IMR-90 (cell line): Measurements from ENCODE around the gene ZCCHC7. TPM values are rescaled to one million over a fixed set of nuclear protein-coding genes. Genes with fewer than 3 reads are reported as not detected.

Experiments used
- ATAC-seq: fragments of 200-7000 bp; cut with Tn5 transposase; 2 replicates; pipeline ENCODE4 v1.9.1; 2020; ENCODE audit warnings: low read depth, mild to moderate bottlenecking, moderate library complexity
- BruUV-seq: library from RNA; stranded (reverse); fragments of 400-500 nt; replicated peaks from 2 replicates; lab custom pipeline; 2021; lab: Mats Ljungman, UMichigan
- CTCF ChIA-PET: fragments of 300-600 bp; formaldehyde crosslinking; extraction: SDS; loops from one replicate; lab custom pipeline; 2021; ENCODE audit warnings: antibody characterized with exemption; lab: Yijun Ruan, JAX
- POLR2A ChIA-PET: fragments of 300-600 bp; sonication (Branson Sonifier 250); formaldehyde crosslinking; loops from one replicate; lab custom pipeline; 2022; ENCODE audit warnings: antibody characterized with exemption; ENCODE audit not compliant: unreplicated experiment; lab: Charles Lee
- DNase-seq: peaks from one replicate; pipeline ENCODE4 v3.0.0; 2013
- H2AFZ ChIP-seq: replicated peaks from 2 replicates; pipeline ENCODE3; 2013; ENCODE audit warnings: low read length, mild to moderate bottlenecking; ENCODE audit not compliant: poor library complexity
- H2AK5ac ChIP-seq: 2 replicates; pipeline ENCODE4 v1.6.1; 2013; ENCODE audit warnings: low read depth, low read length, inconsistent platforms
- H2AK9ac ChIP-seq: replicated peaks from 2 replicates; pipeline ENCODE3; 2013; ENCODE audit warnings: mild to moderate bottlenecking, low read depth, low read length, moderate library complexity; ENCODE audit not compliant: poor library complexity
- H2BK120ac ChIP-seq: 2 replicates; pipeline ENCODE4 v1.6.1; 2013; ENCODE audit warnings: low read depth, low read length, inconsistent platforms
- H2BK15ac ChIP-seq: 3 replicates; pipeline ENCODE4 v1.6.1; 2013; ENCODE audit warnings: low read depth, low read length, inconsistent platforms
- H2BK20ac ChIP-seq: 2 replicates; pipeline ENCODE4 v1.6.1; 2013; ENCODE audit warnings: low read depth, mild to moderate bottlenecking, inconsistent platforms, low read length, moderate library complexity
- H2BK5ac ChIP-seq: 2 replicates; pipeline ENCODE4 v1.6.1; 2013; ENCODE audit warnings: mild to moderate bottlenecking, low read depth, low read length, inconsistent platforms; ENCODE audit not compliant: poor library complexity, severe bottlenecking
- H3K14ac ChIP-seq: replicated peaks from 2 replicates; pipeline ENCODE4 v1.6.1; 2013; ENCODE audit warnings: low read depth, low read length, inconsistent platforms
- H3K18ac ChIP-seq: 2 replicates; pipeline ENCODE4 v1.6.1; 2013; ENCODE audit warnings: low read depth, low read length, control low read depth
- H3K23ac ChIP-seq: 2 replicates; pipeline ENCODE4 v1.6.1; 2013; ENCODE audit warnings: low read depth, low read length, inconsistent platforms
- H3K27ac ChIP-seq: 2 replicates; pipeline ENCODE4 v1.5.1; 2013; ENCODE audit warnings: mild to moderate bottlenecking, control low read depth, low read length; ENCODE audit not compliant: insufficient read depth
- H3K27me3 ChIP-seq: 2 replicates; pipeline ENCODE4 v1.6.1; 2013; ENCODE audit warnings: low read length; ENCODE audit not compliant: control insufficient read depth, insufficient read depth
- H3K36me3 ChIP-seq: 2 replicates; pipeline ENCODE4 v1.6.1; 2013; ENCODE audit warnings: low read length, mixed read lengths; ENCODE audit not compliant: control insufficient read depth, insufficient read depth
- H3K4ac ChIP-seq: 2 replicates; pipeline ENCODE4 v1.6.1; 2013; ENCODE audit warnings: low read depth, low read length, inconsistent platforms
- H3K4me1 ChIP-seq: 2 replicates; pipeline ENCODE4 v1.6.1; 2013; ENCODE audit warnings: low read length, mixed read lengths; ENCODE audit not compliant: control insufficient read depth, insufficient read depth
- H3K4me2 ChIP-seq: 2 replicates; pipeline ENCODE4 v1.6.1; 2013; ENCODE audit warnings: low read depth, mild to moderate bottlenecking, control low read depth, low read length, moderate library complexity
- H3K4me3 ChIP-seq: 2 replicates; pipeline ENCODE4 v1.5.1; 2013; ENCODE audit warnings: low read depth, mild to moderate bottlenecking, control low read depth, low read length, moderate library complexity; ENCODE audit not compliant: insufficient read depth
- H3K56ac ChIP-seq: 2 replicates; pipeline ENCODE4 v1.6.1; 2013; ENCODE audit warnings: low read length, inconsistent platforms; ENCODE audit not compliant: insufficient read depth; ENCODE audit errors: extremely low read depth
- H3K79me1 ChIP-seq, 2 experiments: 2 replicates each; pipeline ENCODE4 v1.6.1; 2013; ENCODE audit warnings: low read length in 2 of 2, inconsistent platforms in 1 of 2, low read depth in 1 of 2
- H3K9ac ChIP-seq: 2 replicates; pipeline ENCODE4 v1.6.1; 2013; ENCODE audit warnings: low read depth, low read length, control low read depth
- H3K9me1 ChIP-seq: 2 replicates; pipeline ENCODE4 v1.6.1; 2013; ENCODE audit warnings: low read length, inconsistent platforms; ENCODE audit not compliant: insufficient read depth
- H3K9me3 ChIP-seq: 2 replicates; pipeline ENCODE4 v1.6.1; 2013; ENCODE audit warnings: low read length; ENCODE audit not compliant: control insufficient read depth, insufficient read depth
- H4K20me1 ChIP-seq: 2 replicates; pipeline ENCODE4 v1.6.1; 2013; ENCODE audit warnings: low read length, inconsistent platforms; ENCODE audit not compliant: insufficient read depth
- H4K5ac ChIP-seq: 2 replicates; pipeline ENCODE4 v1.6.1; 2013; ENCODE audit warnings: mild to moderate bottlenecking, low read depth, low read length, control low read depth
- H4K8ac ChIP-seq, 2 experiments: 2 replicates each; pipeline ENCODE4 v1.6.1; 2013; ENCODE audit warnings: low read depth in 2 of 2, low read length in 2 of 2, control low read depth in 1 of 2, inconsistent platforms in 1 of 2
- H4K91ac ChIP-seq: 2 replicates; pipeline ENCODE4 v1.6.1; 2013; ENCODE audit warnings: low read depth, low read length, inconsistent platforms; ENCODE audit not compliant: insufficient read depth
- BHLHE40 ChIP-seq: fragments of 150-350 bp; IDR thresholded peaks from 2 replicates; pipeline ENCODE4 v1.6.1; 2016; ENCODE audit warnings: mild to moderate bottlenecking, low read depth, low read length
- CEBPB ChIP-seq: IDR thresholded peaks from 2 replicates; pipeline ENCODE4 v1.6.1; 2012; ENCODE audit warnings: low read depth, low read length, improper control_type of control experiment
- CHD1 ChIP-seq: IDR thresholded peaks from 2 replicates; pipeline ENCODE4 v1.6.1; 2012; ENCODE audit warnings: low read depth, low read length, improper control_type of control experiment
- CTCF ChIP-seq: conservative IDR thresholded peaks from 2 replicates; pipeline ENCODE4 v1.5.1; 2012; ENCODE audit warnings: mild to moderate bottlenecking, low read depth, low read length, improper control_type of control experiment
- ELK1 ChIP-seq: fragments of 150-350 bp; IDR thresholded peaks from 2 replicates; pipeline ENCODE4 v1.6.1; 2016; ENCODE audit warnings: low read depth, mild to moderate bottlenecking, low read length, moderate library complexity, borderline replicate concordance
- FOS ChIP-seq: fragments of 150-350 bp; IDR thresholded peaks from 2 replicates; pipeline ENCODE4 v1.6.1; 2016; ENCODE audit warnings: low read depth, low read length
- MAFK ChIP-seq: IDR thresholded peaks from 2 replicates; pipeline ENCODE4 v1.6.1; 2012; ENCODE audit warnings: low read depth, low read length, improper control_type of control experiment
- MAZ ChIP-seq: IDR thresholded peaks from 2 replicates; pipeline ENCODE4 v1.6.1; 2012; ENCODE audit warnings: low read depth, mild to moderate bottlenecking, low read length, improper control_type of control experiment, moderate library complexity, borderline replicate concordance
- MXI1 ChIP-seq: IDR thresholded peaks from 2 replicates; pipeline ENCODE4 v1.6.1; 2012; ENCODE audit warnings: low read depth, mild to moderate bottlenecking, low read length, moderate library complexity, borderline replicate concordance
- NFE2L2 ChIP-seq: fragments of 150-350 bp; IDR thresholded peaks from 2 replicates; pipeline ENCODE4 v1.6.1; 2016; ENCODE audit warnings: low read depth, mild to moderate bottlenecking, low read length
- POLR2A ChIP-seq: IDR thresholded peaks from 2 replicates; pipeline ENCODE4 v1.6.1; 2012; ENCODE audit warnings: mild to moderate bottlenecking, low read depth, low read length
- RAD21 ChIP-seq: IDR thresholded peaks from 2 replicates; pipeline ENCODE4 v1.6.1; 2012; ENCODE audit warnings: low read length, improper control_type of control experiment
- RCOR1 ChIP-seq: IDR thresholded peaks from 2 replicates; pipeline ENCODE4 v1.6.1; 2012; ENCODE audit warnings: mild to moderate bottlenecking, low read length, improper control_type of control experiment; ENCODE audit not compliant: insufficient replicate concordance
- RFX5 ChIP-seq: IDR thresholded peaks from 2 replicates; pipeline ENCODE4 v1.8.0; 2012; ENCODE audit warnings: low read depth, mild to moderate bottlenecking, low read length, moderate library complexity
- WGBS, 2 experiments: methylation state at CpG; one replicate each; pipeline versions ENCODE4 v1.1.5 to v1.1.7; 2013; ENCODE audit warnings: missing lambda C conversion rate in 2 of 2; ENCODE audit not compliant: insufficient read length in 1 of 2; ENCODE audit errors: extremely low coverage in 2 of 2; 5-methylcytosine and 5-hydroxymethylcytosine counted together
- dilution Hi-C: fragments of 300-500 bp; cut with HindIII; formaldehyde crosslinking; loops from one replicate; pipeline ENCODE4 v1.14.3; 2018; ENCODE audit warnings: low sequenced_read_pairs; ENCODE audit not compliant: unreplicated experiment
- in situ Hi-C: fragments of 300-500 bp; cut with MboI; formaldehyde crosslinking; loops from 3 replicates; pipeline ENCODE4 v1.14.3; 2019; ENCODE audit warnings: low sequenced_read_pairs, inconsistent platforms, mixed read lengths
- intact Hi-C: fragments of 100-400 bp; cut with micrococcal nuclease; formaldehyde crosslinking; loops from 2 replicates; pipeline ENCODE4 v1.10.0; 2022
- polyA plus RNA-seq, 3 experiments: library from polyadenylated mRNA; depleted of rRNA; stranded (reverse); fragments of >200 nt; gene quantifications; 2 replicates each; pipeline ENCODE4 v1.2.3, GENCODE V29; 2012; ENCODE audit warnings: low replicate concordance in 1 of 3
- total RNA-seq: library from RNA; depleted of rRNA; stranded (reverse); fragments of >200 nt; gene quantifications from 2 replicates; pipeline ENCODE4 v1.2.3, GENCODE V29; 2012
- TF ChIP-seq, protein P1 (sequence below): fragments of 150-350 bp; IDR thresholded peaks from 2 replicates; pipeline ENCODE4 v1.6.1; 2017; ENCODE audit warnings: mild to moderate bottlenecking, antibody characterized with exemption, low read length, low read depth

Gene ZCCHC7
- total and polyA plus RNA-seq, 2 of the 4 experiments (the other 2 are of a cell fraction): 13.6 to 28.7 TPM

- no peaks in the 10 kb centered on the region for H4K20me1 ChIP-seq
- no peak overlapping the region for H4K8ac ChIP-seq
- no peak overlapping the region for H4K5ac ChIP-seq
- BruUV-seq: no TSS peak
- H2AFZ ChIP-seq: no peak overlapping the region
- no peak overlapping the region for H3K27ac ChIP-seq
- POLR2A ChIA-PET: no interaction called here
- no peak overlapping the region for H3K14ac ChIP-seq
- H3K4me1 ChIP-seq: no peaks in the 10 kb centered on the region
- no peak overlapping the region for H3K18ac ChIP-seq
- H2AK9ac ChIP-seq: no peak overlapping the region
- H3K79me1 ChIP-seq: no peaks in the 10 kb centered on the region
- 67% methylated on average over 1 of the region's 11 CpGs; no CpG with 5 or more reads in 1 of the 2 experiments for WGBS, 2 experiments
- dilution Hi-C loops: no loop called here
- CTCF ChIA-PET: no interaction called here
- H3K9me3 ChIP-seq: peaks cover 5% of the 10 kb centered on the region
- DNase-seq (no peak), ATAC-seq (no peak)
- no peak overlapping the region for H3K4ac ChIP-seq
- H2BK20ac ChIP-seq: no peak overlapping the region
- no peak overlapping the region for H2AK5ac ChIP-seq
- H3K9me1 ChIP-seq: no peaks in the 10 kb centered on the region
- intact Hi-C loops: no loop called here
- H4K91ac ChIP-seq: no peak overlapping the region
- no peak overlapping the region for H3K23ac ChIP-seq
- H3K9ac ChIP-seq: no peak overlapping the region
- H3K56ac ChIP-seq: no peak overlapping the region
- no peak overlapping the region for H3K4me3 ChIP-seq
- H2BK120ac ChIP-seq: no peak overlapping the region
- in situ Hi-C loops: no loop called here
- H3K27me3 ChIP-seq: peaks cover 23% of the 10 kb centered on the region
- no peak overlapping the region for H2BK5ac ChIP-seq
- H2BK15ac ChIP-seq: no peak overlapping the region
- H3K4me2 ChIP-seq: no peak overlapping the region
- H3K36me3 ChIP-seq: no peaks in the 10 kb centered on the region
- TF ChIP-seq RAD21 (no peak), NFE2L2 (no peak), FOS (no peak), RCOR1 (no peak), CHD1 (no peak), MAZ (no peak), BHLHE40 (no peak), CTCF (no peak), POLR2A (no peak), ELK1 (no peak), MAFK (no peak), RFX5 (no peak), CEBPB (no peak), MXI1 (no peak)
- TF ChIP-seq, protein P1, sequence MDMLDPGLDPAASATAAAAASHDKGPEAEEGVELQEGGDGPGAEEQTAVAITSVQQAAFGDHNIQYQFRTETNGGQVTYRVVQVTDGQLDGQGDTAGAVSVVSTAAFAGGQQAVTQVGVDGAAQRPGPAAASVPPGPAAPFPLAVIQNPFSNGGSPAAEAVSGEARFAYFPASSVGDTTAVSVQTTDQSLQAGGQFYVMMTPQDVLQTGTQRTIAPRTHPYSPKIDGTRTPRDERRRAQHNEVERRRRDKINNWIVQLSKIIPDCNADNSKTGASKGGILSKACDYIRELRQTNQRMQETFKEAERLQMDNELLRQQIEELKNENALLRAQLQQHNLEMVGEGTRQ: no peak
Measured at GRCh38 chr9:37381094-37381741, 260.8 kb downstream of the ZCCHC7 start.
